A673 (cell line): Measurements from ENCODE around the gene GRM5.

Source experiments
- EZH2 ChIP-seq: fragments of 200-600 bp; sonication (generic); IDR thresholded peaks from 2 replicates; pipeline ENCODE4 v1.6.1; 2017; ENCODE audit warnings: borderline replicate concordance, low read depth, mild to moderate bottlenecking, mixed read lengths, antibody characterized with exemption, low read length; ENCODE audit not compliant: poor library complexity, severe bottlenecking
- TF ChIP-seq, protein P1 (sequence below): fragments of 300-800, 200-600 bp; sonication (generic); conservative IDR thresholded peaks from 2 replicates; pipeline ENCODE4 v1.5.1; 2017; ENCODE audit warnings: low read depth, mild to moderate bottlenecking, antibody characterized with exemption, low read length, moderate library complexity, mixed read lengths

DNA sequence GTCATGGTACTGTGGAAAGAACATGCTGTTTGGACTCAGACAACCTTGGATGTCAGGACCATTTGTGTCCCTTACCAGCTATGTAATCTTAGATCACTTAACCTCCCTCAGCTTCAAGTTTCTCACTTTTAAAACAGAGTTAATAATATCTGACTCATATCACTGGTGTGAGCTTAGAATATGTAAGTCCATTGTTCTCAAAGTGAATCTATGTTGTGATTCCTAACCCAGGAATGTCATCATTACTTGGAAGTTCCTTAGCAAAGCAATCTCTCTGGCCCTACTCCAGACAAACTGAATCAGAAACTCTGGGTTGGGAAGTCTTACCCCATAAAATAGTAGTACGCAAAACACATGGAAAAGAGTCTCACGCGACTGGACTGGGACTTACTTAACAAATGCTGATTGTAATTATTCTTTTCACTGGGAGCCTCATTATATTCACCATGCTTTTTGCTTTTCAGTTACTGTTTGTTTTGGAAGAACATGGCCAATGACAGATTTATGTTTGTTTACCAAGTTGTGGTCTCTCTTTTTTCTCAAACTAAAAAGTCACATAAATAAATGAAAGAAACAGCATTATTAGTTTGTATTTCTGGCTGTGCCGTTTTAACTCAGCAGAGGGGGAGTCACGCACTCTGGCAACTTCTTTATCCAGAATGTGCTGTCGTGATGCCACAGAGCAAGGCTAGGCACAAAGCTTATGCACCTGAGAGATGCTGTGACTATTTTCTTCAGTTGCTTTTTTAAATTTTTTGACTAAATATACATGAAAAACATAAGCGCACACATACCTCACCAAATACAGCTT is 510.6 kb downstream of the GRM5 start:
- no peak for TF ChIP-seq EZH2
- TF ChIP-seq, protein P1, sequence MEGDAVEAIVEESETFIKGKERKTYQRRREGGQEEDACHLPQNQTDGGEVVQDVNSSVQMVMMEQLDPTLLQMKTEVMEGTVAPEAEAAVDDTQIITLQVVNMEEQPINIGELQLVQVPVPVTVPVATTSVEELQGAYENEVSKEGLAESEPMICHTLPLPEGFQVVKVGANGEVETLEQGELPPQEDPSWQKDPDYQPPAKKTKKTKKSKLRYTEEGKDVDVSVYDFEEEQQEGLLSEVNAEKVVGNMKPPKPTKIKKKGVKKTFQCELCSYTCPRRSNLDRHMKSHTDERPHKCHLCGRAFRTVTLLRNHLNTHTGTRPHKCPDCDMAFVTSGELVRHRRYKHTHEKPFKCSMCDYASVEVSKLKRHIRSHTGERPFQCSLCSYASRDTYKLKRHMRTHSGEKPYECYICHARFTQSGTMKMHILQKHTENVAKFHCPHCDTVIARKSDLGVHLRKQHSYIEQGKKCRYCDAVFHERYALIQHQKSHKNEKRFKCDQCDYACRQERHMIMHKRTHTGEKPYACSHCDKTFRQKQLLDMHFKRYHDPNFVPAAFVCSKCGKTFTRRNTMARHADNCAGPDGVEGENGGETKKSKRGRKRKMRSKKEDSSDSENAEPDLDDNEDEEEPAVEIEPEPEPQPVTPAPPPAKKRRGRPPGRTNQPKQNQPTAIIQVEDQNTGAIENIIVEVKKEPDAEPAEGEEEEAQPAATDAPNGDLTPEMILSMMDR: no peak
